Measurements from ENCODE around the gene ZNF710.

The ZNF710 gene

DNA sequence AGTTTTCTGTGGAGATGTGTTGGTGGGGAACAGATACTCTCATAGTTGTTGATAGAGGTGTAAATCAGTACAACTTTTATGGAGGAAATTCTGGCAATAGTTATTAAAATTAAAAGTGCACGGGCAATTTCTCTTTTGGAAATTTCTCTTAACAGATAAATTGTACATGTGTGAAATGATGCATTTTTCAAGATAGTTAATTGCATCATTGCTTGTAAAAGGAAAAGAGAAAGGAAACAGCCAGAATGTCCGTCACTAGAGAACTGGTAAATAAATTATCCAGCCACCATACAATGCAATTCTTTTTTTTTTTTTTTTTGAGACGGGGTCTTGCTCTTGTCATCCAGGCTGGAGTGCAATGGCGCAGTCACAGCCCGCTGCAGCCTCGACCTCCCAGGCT is 14.2 kb downstream of the ZNF710 start:
- Histone ChIP-seq H2BK5ac (ENCODE audit: low read length) (no peak overlapping the region), H4K91ac (ENCODE audit: low read depth, low read length, poor library complexity) (no peak overlapping the region)

GRCh38 chr15:90015749-90016148 is 14.6 kb downstream of the ZNF710 start:
- Histone ChIP-seq H2BK15ac (ENCODE audit: low read length) (no peak overlapping the region), H2BK120ac (ENCODE audit: low read depth, low read length) (no peak overlapping the region), H3K27me3 (ENCODE audit: control insufficient read depth in 3 of 3, insufficient read depth in 3 of 3, low read depth in 1 of 3, low read length in 3 of 3) (no peaks in the 10 kb centered on the region), H3K9me3 (replicated peaks in 1 of 2; ENCODE audit: control insufficient read depth in 2 of 2, insufficient read depth in 1 of 2, low read depth in 1 of 2, low read length in 2 of 2) (peaks cover 3 to 26% of the 10 kb centered on the region in 2 donors), H3K27ac (replicated peaks; ENCODE audit: low read length) (no peak overlapping the region), H3K79me1 (ENCODE audit: low read depth, low read length) (peaks cover 6% of the 10 kb centered on the region), H3K4me1 (ENCODE audit: control insufficient read depth in 2 of 2, insufficient read depth in 1 of 2, low read depth in 1 of 2, low read length in 2 of 2) (peaks cover 0 to 12% of the 10 kb centered on the region in 2 donors), H3K4ac (ENCODE audit: low read length) (no peak overlapping the region), H4K8ac (ENCODE audit: low read depth, low read length) (no peak overlapping the region), H3K36me3 (replicated peaks in 1 of 2; ENCODE audit: control insufficient read depth in 2 of 2, insufficient read depth in 2 of 2, low read length in 2 of 2) (peaks cover 0 to 4% of the 10 kb centered on the region in 2 donors), H2AK5ac (ENCODE audit: low read depth, low read length) (no peak overlapping the region), H4K91ac (ENCODE audit: low read depth, low read length, poor library complexity) (no peak overlapping the region), H3K4me3 (ENCODE audit: low read length in 2 of 2) (no peak overlapping the region), H3K4me2 (ENCODE audit: insufficient read depth, low read length, poor library complexity, severe bottlenecking) (no peak overlapping the region), H2BK12ac (ENCODE audit: low read length) (no peak overlapping the region), H3K9ac (ENCODE audit: low read depth, low read length, poor library complexity) (no peak overlapping the region), H3K18ac (ENCODE audit: low read length) (no peak overlapping the region), H3K23ac (ENCODE audit: low read depth, low read length, poor library complexity) (no peak overlapping the region), H2AFZ (ENCODE audit: low read length) (no peak overlapping the region), H2BK5ac (ENCODE audit: low read length) (no peak overlapping the region), H3K14ac (ENCODE audit: low read length) (no peak overlapping the region)
- DNase-seq (ENCODE audit: low spot score): no peak
- WGBS, 2 donors (ENCODE audit: extremely low coverage in 2 of 2, insufficient read length in 2 of 2, insufficient replicate concordance in 1 of 2): no CpG with 5 or more reads among the region's 8 CpGs

More for the DNA sequence above, 14.2 kb downstream of the ZNF710 start:
- Histone ChIP-seq H3K36me3 (replicated peaks in 1 of 2; ENCODE audit: control insufficient read depth in 2 of 2, insufficient read depth in 2 of 2, low read length in 2 of 2) (peaks cover 0 to 4% of the 10 kb centered on the region in 2 donors), H2AK5ac (ENCODE audit: low read depth, low read length) (no peak overlapping the region), H2BK15ac (ENCODE audit: low read length) (no peak overlapping the region), H3K23ac (ENCODE audit: low read depth, low read length, poor library complexity) (no peak overlapping the region), H2AFZ (ENCODE audit: low read length) (no peak overlapping the region), H2BK120ac (ENCODE audit: low read depth, low read length) (no peak overlapping the region), H3K14ac (ENCODE audit: low read length) (no peak overlapping the region), H3K9me3 (replicated peaks in 1 of 2; ENCODE audit: control insufficient read depth in 2 of 2, insufficient read depth in 1 of 2, low read depth in 1 of 2, low read length in 2 of 2) (peaks cover 3 to 29% of the 10 kb centered on the region in 2 donors), H3K27me3 (ENCODE audit: control insufficient read depth in 3 of 3, insufficient read depth in 3 of 3, low read depth in 1 of 3, low read length in 3 of 3) (no peaks in the 10 kb centered on the region), H3K18ac (ENCODE audit: low read length) (no peak overlapping the region), H4K8ac (ENCODE audit: low read depth, low read length) (no peak overlapping the region), H3K9ac (ENCODE audit: low read depth, low read length, poor library complexity) (no peak overlapping the region), H2BK12ac (ENCODE audit: low read length) (no peak overlapping the region), H3K27ac (replicated peaks; ENCODE audit: low read length) (no peak overlapping the region), H3K4me1 (ENCODE audit: control insufficient read depth in 2 of 2, insufficient read depth in 1 of 2, low read depth in 1 of 2, low read length in 2 of 2) (peaks cover 0 to 11% of the 10 kb centered on the region in 2 donors), H3K4ac (ENCODE audit: low read length) (no peak overlapping the region), H3K79me1 (ENCODE audit: low read depth, low read length) (peaks cover 6% of the 10 kb centered on the region), H3K4me2 (ENCODE audit: insufficient read depth, low read length, poor library complexity, severe bottlenecking) (no peak overlapping the region), H3K4me3 (ENCODE audit: low read length in 2 of 2) (no peak overlapping the region)
- no CpG with 5 or more reads among the region's 6 CpGs for WGBS, 2 donors (ENCODE audit: extremely low coverage in 2 of 2, insufficient read length in 2 of 2, insufficient replicate concordance in 1 of 2)
- DNase-seq (ENCODE audit: low spot score): no peak

DNA sequence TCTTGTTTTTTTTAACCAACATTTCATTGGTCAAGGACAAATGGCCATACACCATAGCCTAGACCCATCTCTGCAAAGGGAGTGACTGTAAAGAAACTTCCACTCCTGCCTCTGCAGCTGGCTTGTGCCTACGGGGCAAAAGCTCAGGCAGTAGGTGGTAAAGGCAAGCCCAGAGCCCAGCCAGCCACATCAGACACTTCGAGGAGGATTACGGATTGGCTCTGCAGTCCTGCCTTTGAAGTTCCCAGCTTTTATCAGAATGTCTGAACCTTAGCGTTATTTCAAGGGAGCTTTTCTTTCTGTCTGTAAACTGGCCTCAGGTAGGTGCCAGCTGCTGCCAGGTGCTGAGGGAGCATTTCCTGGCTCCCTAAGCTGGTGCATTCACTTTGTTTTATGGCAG is 15.6 kb downstream of the ZNF710 start:
- Histone ChIP-seq H2BK5ac (ENCODE audit: low read length) (no peak overlapping the region), H4K8ac (ENCODE audit: low read depth, low read length) (no peak overlapping the region), H2BK12ac (ENCODE audit: low read length) (no peak overlapping the region), H3K4ac (ENCODE audit: low read length) (no peak overlapping the region), H2BK15ac (ENCODE audit: low read length) (no peak overlapping the region), H3K79me1 (ENCODE audit: low read depth, low read length) (peaks cover 12% of the 10 kb centered on the region), H3K4me2 (ENCODE audit: insufficient read depth, low read length, poor library complexity, severe bottlenecking) (no peak overlapping the region), H3K27me3 (ENCODE audit: control insufficient read depth in 3 of 3, insufficient read depth in 3 of 3, low read depth in 1 of 3, low read length in 3 of 3) (no peaks in the 10 kb centered on the region), H2BK120ac (ENCODE audit: low read depth, low read length) (no peak overlapping the region), H3K9me3 (replicated peaks in 1 of 2; ENCODE audit: control insufficient read depth in 2 of 2, insufficient read depth in 1 of 2, low read depth in 1 of 2, low read length in 2 of 2) (peaks cover under 1 to 18% of the 10 kb centered on the region in 2 donors), H2AK5ac (ENCODE audit: low read depth, low read length) (no peak overlapping the region), H3K14ac (ENCODE audit: low read length) (no peak overlapping the region), H3K27ac (replicated peaks; ENCODE audit: low read length) (no peak overlapping the region), H3K18ac (ENCODE audit: low read length) (no peak overlapping the region), H3K4me1 (ENCODE audit: control insufficient read depth in 2 of 2, insufficient read depth in 1 of 2, low read depth in 1 of 2, low read length in 2 of 2) (peaks cover 0 to 12% of the 10 kb centered on the region in 2 donors), H3K23ac (ENCODE audit: low read depth, low read length, poor library complexity) (no peak overlapping the region), H3K9ac (ENCODE audit: low read depth, low read length, poor library complexity) (no peak overlapping the region), H3K36me3 (replicated peaks in 1 of 2; ENCODE audit: control insufficient read depth in 2 of 2, insufficient read depth in 2 of 2, low read length in 2 of 2) (no peaks in the 10 kb centered on the region), H4K91ac (ENCODE audit: low read depth, low read length, poor library complexity) (no peak overlapping the region), H3K4me3 (ENCODE audit: low read length in 2 of 2) (no peak overlapping the region), H2AFZ (ENCODE audit: low read length) (no peak overlapping the region)
- no peak for DNase-seq (ENCODE audit: low spot score)
- no CpG with 5 or more reads among the region's 4 CpGs for whole genome bisulfite sequencing, 2 donors (ENCODE audit: extremely low coverage in 2 of 2, insufficient read length in 2 of 2, insufficient replicate concordance in 1 of 2)

- peaks cover 0 to 2% of the 10 kb centered on the region in 2 donors for H3K9me3 ChIP-seq (replicated peaks in 1 of 2; ENCODE audit: control insufficient read depth in 2 of 2, insufficient read depth in 1 of 2, low read depth in 1 of 2, low read length in 2 of 2)
- H2BK5ac ChIP-seq (ENCODE audit: low read length): no peak overlapping the region
- DNase-seq (ENCODE audit: low spot score): no peak
- no CpG with 5 or more reads among the region's 17 CpGs for WGBS, 2 donors (ENCODE audit: extremely low coverage in 2 of 2, insufficient read length in 2 of 2, insufficient replicate concordance in 1 of 2)
- no peaks in the 10 kb centered on the region for H3K27me3 ChIP-seq (ENCODE audit: control insufficient read depth in 3 of 3, insufficient read depth in 3 of 3, low read depth in 1 of 3, low read length in 3 of 3)
- H2BK15ac ChIP-seq (ENCODE audit: low read length): no peak overlapping the region
- H2AFZ ChIP-seq (ENCODE audit: low read length): no peak overlapping the region
- peaks cover 0 to 3% of the 10 kb centered on the region in 2 donors for H3K36me3 ChIP-seq (replicated peaks in 1 of 2; ENCODE audit: control insufficient read depth in 2 of 2, insufficient read depth in 2 of 2, low read length in 2 of 2)
- no peak overlapping the region for H3K4me3 ChIP-seq (ENCODE audit: low read length in 2 of 2)
- peaks cover 12% of the 10 kb centered on the region for H3K79me1 ChIP-seq (ENCODE audit: low read depth, low read length)
- no peak overlapping the region for H3K18ac ChIP-seq (ENCODE audit: low read length)
- no peak overlapping the region for H2BK12ac ChIP-seq (ENCODE audit: low read length)
- no peak overlapping the region for H3K14ac ChIP-seq (ENCODE audit: low read length)
- H3K4me2 ChIP-seq (ENCODE audit: insufficient read depth, low read length, poor library complexity, severe bottlenecking): no peak overlapping the region
- H2AK5ac ChIP-seq (ENCODE audit: low read depth, low read length): no peak overlapping the region
- H3K4ac ChIP-seq (ENCODE audit: low read length): no peak overlapping the region
- no peak overlapping the region for H3K9ac ChIP-seq (ENCODE audit: low read depth, low read length, poor library complexity)
- no peak overlapping the region for H3K27ac ChIP-seq (replicated peaks; ENCODE audit: low read length)
- H4K91ac ChIP-seq (ENCODE audit: low read depth, low read length, poor library complexity): no peak overlapping the region
- H3K23ac ChIP-seq (ENCODE audit: low read depth, low read length, poor library complexity): no peak overlapping the region
- peaks cover 0 to 12% of the 10 kb centered on the region in 2 donors for H3K4me1 ChIP-seq (ENCODE audit: control insufficient read depth in 2 of 2, insufficient read depth in 1 of 2, low read depth in 1 of 2, low read length in 2 of 2)
- no peak overlapping the region for H2BK120ac ChIP-seq (ENCODE audit: low read depth, low read length)
- H4K8ac ChIP-seq (ENCODE audit: low read depth, low read length): no peak overlapping the region
Observed at GRCh38 chr15:90018216-90018831, 17.2 kb downstream of the ZNF710 start.

All from neuronal stem cell (in vitro differentiated cells).